T-helper 17 cell (primary cell): ENCODE measurements around the gene CBY1. TPM values are rescaled to one million over a fixed set of nuclear protein-coding genes. Genes with fewer than 3 reads are reported as not detected.

Source experiments
- ATAC-seq: fragments of 150-1000 bp; cut with Tn5 transposase; 2 replicates; pipeline ENCODE4 v1.10.0; 2021; ENCODE audit warnings: mild to moderate bottlenecking, moderate library complexity
- DNase-seq, 3 donors: peaks; one replicate each; pipeline versions ENCODE4 v3.0.0 to v3.0.0-alpha.2; 2020 to 2021
- H3K9me3 ChIP-seq: one replicate; pipeline ENCODE4 v1.7.0; 2013; ENCODE audit warnings: low read length, mild to moderate bottlenecking; ENCODE audit not compliant: control insufficient read depth, poor library complexity, severe bottlenecking
- H3K27ac Mint-ChIP-seq: one replicate; pipeline ENCODE4 v1.8.0; 2022; ENCODE audit warnings: mild to moderate bottlenecking, moderate library complexity, mixed read lengths
- H3K27me3 Mint-ChIP-seq: one replicate; pipeline ENCODE4 v1.8.0; 2022; ENCODE audit warnings: mixed read lengths
- H3K36me3 Mint-ChIP-seq: one replicate; pipeline ENCODE4 v1.8.0; 2022; ENCODE audit warnings: low read depth, mixed read lengths
- H3K4me1 Mint-ChIP-seq: one replicate; pipeline ENCODE4 v1.8.0; 2022; ENCODE audit warnings: mild to moderate bottlenecking, mixed read lengths
- H3K4me3 Mint-ChIP-seq: one replicate; pipeline ENCODE4 v1.8.0; 2022; ENCODE audit warnings: mild to moderate bottlenecking, moderate library complexity, mixed read lengths
- total RNA-seq, 4 donors: library from RNA in 2 of 4; stranded (reverse) in 2 of 4; gene quantifications; one replicate each; pipeline ENCODE4 v1.2.3 and lab custom pipeline; 2022 to 2026

CBY1 gene
- total RNA-seq, 2 donors from 2014 or later, result 11.9 to 12.3 TPM

- Mint-ChIP-seq H3K4me3 (peak overlapping the region; percentile 93), H3K27me3 (no peaks in the 10 kb centered on the region), H3K4me1 (peaks cover 41% of the 10 kb centered on the region), H3K36me3 (peaks cover 5% of the 10 kb centered on the region), H3K27ac (peak overlapping the region; percentile 95)
- no peaks in the 10 kb centered on the region for H3K9me3 ChIP-seq
- ATAC-seq (no peak), DNase-seq (no peak)
These were observed 42.7 kb downstream of the CBY1 start for GRCh38 chr22:38699143-38699542.

GRCh38 chr22:38699784-38700183, 43.3 kb downstream of the CBY1 start:
- Mint-ChIP-seq H3K27me3 (no peaks in the 10 kb centered on the region), H3K4me3 (peak overlapping the region; percentile 93), H3K27ac (peak overlapping the region; percentile 95), H3K36me3 (peaks cover 5% of the 10 kb centered on the region), H3K4me1 (peaks cover 39% of the 10 kb centered on the region)
- ATAC-seq, result no peak
- DNase-seq, result no peak
- no peaks in the 10 kb centered on the region for H3K9me3 ChIP-seq

GRCh38 chr22:38700270-38700788, 43.9 kb downstream of the CBY1 start:
- Mint-ChIP-seq H3K27ac (peak overlapping the region; percentile 95), H3K36me3 (peaks cover 5% of the 10 kb centered on the region), H3K4me3 (peak overlapping the region; percentile 93), H3K27me3 (no peaks in the 10 kb centered on the region), H3K4me1 (peaks cover 41% of the 10 kb centered on the region)
- ATAC-seq, result no peak
- no peak for DNase-seq
- H3K9me3 ChIP-seq, result no peaks in the 10 kb centered on the region

GRCh38 chr22:38700789-38701628, 44.6 kb downstream of the CBY1 start, which contains the start of gene JOSD1:
Gene JOSD1 (minus strand): TSS chr22:38700943. CDS start chr22:38699987, 956 bp downstream.
- H3K36me3 Mint-ChIP-seq, result peaks cover 5% of the 10 kb centered on the region
- H3K4me1 Mint-ChIP-seq, result peaks cover 41% of the 10 kb centered on the region
- peak within 1 kb of the TSS; percentile 95 for H3K27ac Mint-ChIP-seq

GRCh38 chr22:38704654-38705234, 48.3 kb downstream of the CBY1 start:
- no peaks in the 10 kb centered on the region for H3K9me3 ChIP-seq
- Mint-ChIP-seq H3K36me3 (peaks cover 2% of the 10 kb centered on the region), H3K27me3 (no peaks in the 10 kb centered on the region), H3K4me1 (peaks cover 45% of the 10 kb centered on the region), H3K27ac (peak overlapping the region; percentile 92), H3K4me3 (peak overlapping the region; percentile 86)
- ATAC-seq (no peak), DNase-seq (no peak)

More at GRCh38 chr22:38700789-38701628, 44.6 kb downstream of the CBY1 start, which contains the start of gene JOSD1:
- Mint-ChIP-seq H3K27me3 (no peaks in the 10 kb centered on the region), H3K4me3 (peak within 1 kb of the TSS; percentile 93)
- ATAC-seq, result peak; percentile 51
- DNase-seq, result peak; percentile 96 to 100 (median 96)
- H3K9me3 ChIP-seq, result no peaks in the 10 kb centered on the region

GRCh38 chr22:38705235-38706100, 49.0 kb downstream of the CBY1 start, which contains the start of gene GTPBP1:
Gene GTPBP1 (plus strand): TSS chr22:38705944. CDS start chr22:38705956, 12 bp downstream.
- Mint-ChIP-seq H3K27ac (peak within 1 kb of the TSS; percentile 92), H3K36me3 (peaks cover 2% of the 10 kb centered on the region), H3K4me1 (peaks cover 44% of the 10 kb centered on the region), H3K4me3 (peak within 1 kb of the TSS; percentile 94), H3K27me3 (no peaks in the 10 kb centered on the region)
- H3K9me3 ChIP-seq, result no peaks in the 10 kb centered on the region
- DNase-seq (peak; percentile 88 to 95 (median 89)), ATAC-seq (peak; percentile 81)

- peak overlapping the region; percentile 94 for H3K4me3 Mint-ChIP-seq
- peak overlapping the region; percentile 60 for H3K27ac Mint-ChIP-seq
- peak in 2 of 3 donors; percentile 20 to 27 for DNase-seq
- no peak for ATAC-seq
- H3K36me3 Mint-ChIP-seq, result no peaks in the 10 kb centered on the region
- peaks cover 46% of the 10 kb centered on the region for H3K4me1 Mint-ChIP-seq
- H3K27me3 Mint-ChIP-seq, result no peaks in the 10 kb centered on the region
- no peaks in the 10 kb centered on the region for H3K9me3 ChIP-seq
These were observed 49.9 kb downstream of the CBY1 start for GRCh38 chr22:38706101-38706900.

- no peaks in the 10 kb centered on the region for H3K36me3 Mint-ChIP-seq
- peak overlapping the region; percentile 94 for H3K4me3 Mint-ChIP-seq
- H3K27ac Mint-ChIP-seq, result peak overlapping the region; percentile 60
- no peak for DNase-seq
- ATAC-seq, result no peak
- peaks cover 43% of the 10 kb centered on the region for H3K4me1 Mint-ChIP-seq
- no peaks in the 10 kb centered on the region for H3K9me3 ChIP-seq
- H3K27me3 Mint-ChIP-seq, result no peaks in the 10 kb centered on the region
These were observed 50.4 kb downstream of the CBY1 start for GRCh38 chr22:38706901-38707195.

GRCh38 chr22:38707346-38707745, 50.9 kb downstream of the CBY1 start:
- no peak for ATAC-seq
- no peaks in the 10 kb centered on the region for H3K36me3 Mint-ChIP-seq
- H3K27me3 Mint-ChIP-seq, result no peaks in the 10 kb centered on the region
- H3K4me3 Mint-ChIP-seq, result peak overlapping the region; percentile 94
- H3K4me1 Mint-ChIP-seq, result peaks cover 48% of the 10 kb centered on the region
- DNase-seq, result no peak
- peak overlapping the region; percentile 88 for H3K27ac Mint-ChIP-seq
- H3K9me3 ChIP-seq, result no peaks in the 10 kb centered on the region

- Mint-ChIP-seq H3K4me1 (peaks cover 53% of the 10 kb centered on the region), H3K36me3 (no peaks in the 10 kb centered on the region), H3K27ac (peak overlapping the region; percentile 88), H3K4me3 (peak overlapping the region; percentile 94), H3K27me3 (no peaks in the 10 kb centered on the region)
- DNase-seq (no peak), ATAC-seq (no peak)
- no peaks in the 10 kb centered on the region for H3K9me3 ChIP-seq
These were observed 51.5 kb downstream of the CBY1 start for GRCh38 chr22:38707984-38708383.

- Mint-ChIP-seq H3K4me3 (no peak overlapping the region), H3K36me3 (no peaks in the 10 kb centered on the region), H3K27me3 (no peaks in the 10 kb centered on the region), H3K4me1 (peaks cover 65% of the 10 kb centered on the region), H3K27ac (no peak overlapping the region)
- ATAC-seq, result no peak
- no peak for DNase-seq
- no peaks in the 10 kb centered on the region for H3K9me3 ChIP-seq
These were observed 52.9 kb downstream of the CBY1 start for GRCh38 chr22:38709306-38709705.

GRCh38 chr22:38710351-38710750, 53.9 kb downstream of the CBY1 start:
- H3K4me1 Mint-ChIP-seq, result peaks cover 69% of the 10 kb centered on the region
- H3K9me3 ChIP-seq, result no peaks in the 10 kb centered on the region
- H3K4me3 Mint-ChIP-seq, result no peak overlapping the region
- no peaks in the 10 kb centered on the region for H3K27me3 Mint-ChIP-seq
- H3K27ac Mint-ChIP-seq, result no peak overlapping the region
- ATAC-seq, result no peak
- H3K36me3 Mint-ChIP-seq, result no peaks in the 10 kb centered on the region
- no peak for DNase-seq
